GM18511 (cell line): ENCODE measurements around the gene ALDH16A1.

Source experiments
- ATAC-seq: cut with Tn5 transposase; IDR thresholded peaks from one replicate; pipeline ENCODE4 v1.9.1; 2021; ENCODE audit warnings: mild to moderate bottlenecking, moderate library complexity; ENCODE audit not compliant: unreplicated experiment

ALDH16A1 gene

GRCh38 chr19:49507803-49508494 lies 54.9 kb downstream of the ALDH16A1 start:
- no peak for ATAC-seq

GRCh38 chr19:49512970-49513745 lies 60.1 kb downstream of the ALDH16A1 start:
- ATAC-seq = no peak

GRCh38 chr19:49513746-49514118 lies 60.7 kb downstream of the ALDH16A1 start:
- no peak for ATAC-seq

GRCh38 chr19:49514151-49514550 lies 61.1 kb downstream of the ALDH16A1 start:
- ATAC-seq = no peak

GRCh38 chr19:49515767-49516166 lies 62.7 kb downstream of the ALDH16A1 start:
- no peak for ATAC-seq

GRCh38 chr19:49518033-49518432 lies 65.0 kb downstream of the ALDH16A1 start:
- ATAC-seq = no peak
